Body of pancreas (tissue), 4 donors: ENCODE results near the gene SMG5. TPM values are rescaled to one million over a fixed set of nuclear protein-coding genes. Genes with fewer than 3 reads are reported as not detected.

Experiments used
- ATAC-seq: fragments of 150-250 bp; one replicate; pipeline ENCODE4 v1.9.1; 2016
- DNase-seq, 4 donors: peaks; one replicate each; pipeline ENCODE4 v3.0.0-alpha.2; 2019
- H3K27ac ChIP-seq, 4 donors: fragments of 200-600 bp; sonication (generic); 1 replicate in 3 of 4; 2 replicates in 1 of 4; pipeline versions ENCODE4 v1.5.1 to v1.6.1; 2016 to 2019; ENCODE audit warnings: mild to moderate bottlenecking in 1 of 4, mixed read lengths in 1 of 4, moderate library complexity in 1 of 4
- H3K27me3 ChIP-seq, 2 donors: fragments of 200-600 bp; sonication (generic); one replicate each; pipeline ENCODE4 v1.6.0; 2016; ENCODE audit warnings: mild to moderate bottlenecking in 1 of 2
- H3K36me3 ChIP-seq, 2 donors: fragments of 200-600 bp; sonication (generic); replicated peaks in 1 of 2; 2 replicates each; pipeline ENCODE4 v1.5.1; 2016; ENCODE audit warnings: low read depth in 2 of 2; ENCODE audit not compliant: insufficient read depth in 1 of 2
- H3K4me1 ChIP-seq: fragments of 200-600 bp; sonication (generic); one replicate; pipeline ENCODE4 v1.6.0; 2016
- H3K4me3 ChIP-seq, 2 donors: fragments of 200-600 bp; sonication (generic); 1 replicate in 1 of 2; 2 replicates in 1 of 2; pipeline ENCODE4 v1.5.1; 2016 to 2019
- H3K9me3 ChIP-seq, 3 donors: fragments of 200-600 bp; sonication (generic); 1 replicate in 2 of 3; 2 replicates in 1 of 3; pipeline ENCODE4 v1.5.1; 2016
- POLR2A ChIP-seq, 3 donors: fragments of 450-650 bp; IDR thresholded peaks; one replicate each; pipeline ENCODE4 v1.6.1; 2016; ENCODE audit warnings: antibody characterized with exemption in 3 of 3, mild to moderate bottlenecking in 2 of 3
- WGBS, 2 donors: methylation state at CpG; one replicate each; pipeline ENCODE4 v1.1.5; 2017; 5-methylcytosine and 5-hydroxymethylcytosine counted together
- intact Hi-C: fragments of 100-400 bp; cut with DNase I; formaldehyde crosslinking; loops from one replicate; pipeline ENCODE4 v1.15.1; 2023
- total RNA-seq, 2 donors: library from RNA; depleted of rRNA; stranded (reverse); fragments of >200 nt; gene quantifications; one replicate each; pipeline ENCODE4 v1.1.0, GENCODE V29; 2016
- TF ChIP-seq, protein P1 (sequence below), 7 experiments: fragments of 450-650 bp in 4 of 7; fragments of 200-600 bp in 3 of 7; sonication (generic) in 3 of 7; IDR thresholded peaks; one replicate each; pipeline ENCODE4 v1.5.1; 2016 to 2019; ENCODE audit warnings: antibody characterized with exemption in 7 of 7

SMG5 gene
- total RNA-seq, 2 donors from 2014 or later: 28.3 to 35.6 TPM

DNA sequence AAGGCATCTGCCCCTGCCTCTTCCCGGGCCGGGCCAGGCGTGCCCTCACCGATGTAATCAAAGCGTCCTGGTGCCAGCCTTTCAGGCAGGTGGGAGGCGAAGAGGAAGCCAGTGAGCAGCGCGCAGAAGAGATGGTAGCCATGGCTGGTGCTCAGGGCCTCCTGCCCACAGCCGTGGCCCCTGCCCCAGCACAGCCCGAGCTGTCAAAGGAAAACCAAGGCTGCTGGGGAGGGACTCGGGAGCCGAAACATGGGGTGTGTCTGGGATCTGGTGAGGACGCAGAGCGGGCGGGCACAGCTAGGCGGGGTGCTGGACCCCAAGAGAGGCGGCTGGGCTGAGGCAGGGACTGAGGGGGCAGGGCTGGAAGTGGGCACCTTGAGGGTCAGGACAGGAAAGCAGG is 37.9 kb downstream of the SMG5 start:
- Histone ChIP-seq H3K4me1 (peaks cover 29% of the 10 kb centered on the region), H3K4me3 (no peak overlapping the region), H3K36me3 (peaks cover 0 to 4% of the 10 kb centered on the region in 2 donors), H3K9me3 (no peaks in the 10 kb centered on the region), H3K27me3 (no peaks in the 10 kb centered on the region), H3K27ac (no peak overlapping the region)
- intact Hi-C loops: no loop called here
- DNase-seq (no peak), ATAC-seq (no peak)
- no peak for TF ChIP-seq POLR2A (IDR thresholded peaks at IDR 0.05)
- TF ChIP-seq, protein P1, sequence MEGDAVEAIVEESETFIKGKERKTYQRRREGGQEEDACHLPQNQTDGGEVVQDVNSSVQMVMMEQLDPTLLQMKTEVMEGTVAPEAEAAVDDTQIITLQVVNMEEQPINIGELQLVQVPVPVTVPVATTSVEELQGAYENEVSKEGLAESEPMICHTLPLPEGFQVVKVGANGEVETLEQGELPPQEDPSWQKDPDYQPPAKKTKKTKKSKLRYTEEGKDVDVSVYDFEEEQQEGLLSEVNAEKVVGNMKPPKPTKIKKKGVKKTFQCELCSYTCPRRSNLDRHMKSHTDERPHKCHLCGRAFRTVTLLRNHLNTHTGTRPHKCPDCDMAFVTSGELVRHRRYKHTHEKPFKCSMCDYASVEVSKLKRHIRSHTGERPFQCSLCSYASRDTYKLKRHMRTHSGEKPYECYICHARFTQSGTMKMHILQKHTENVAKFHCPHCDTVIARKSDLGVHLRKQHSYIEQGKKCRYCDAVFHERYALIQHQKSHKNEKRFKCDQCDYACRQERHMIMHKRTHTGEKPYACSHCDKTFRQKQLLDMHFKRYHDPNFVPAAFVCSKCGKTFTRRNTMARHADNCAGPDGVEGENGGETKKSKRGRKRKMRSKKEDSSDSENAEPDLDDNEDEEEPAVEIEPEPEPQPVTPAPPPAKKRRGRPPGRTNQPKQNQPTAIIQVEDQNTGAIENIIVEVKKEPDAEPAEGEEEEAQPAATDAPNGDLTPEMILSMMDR (IDR thresholded peaks at IDR 0.05): no peak
- 79 to 81% methylated on average over 17 of the region's 17 CpGs for WGBS, 2 donors

DNA sequence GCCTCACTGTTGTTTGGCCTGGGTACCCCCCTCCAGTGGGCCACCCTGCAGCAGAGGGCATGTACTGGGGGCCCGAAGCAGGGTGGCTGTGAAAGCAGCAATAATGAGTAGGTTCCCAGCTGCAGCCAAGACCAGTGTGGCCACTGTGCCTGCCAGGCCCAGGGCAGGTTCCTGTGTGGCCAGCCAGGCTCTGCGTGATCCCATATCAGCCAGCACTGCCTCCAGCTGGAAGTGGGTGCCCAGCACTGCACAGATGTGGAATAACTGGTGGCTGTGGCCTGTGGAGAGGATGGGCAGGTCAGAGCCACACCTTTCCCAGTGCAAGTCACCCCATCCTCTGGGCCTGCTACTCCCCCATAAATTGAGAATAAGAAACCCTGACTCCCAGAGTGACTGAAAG is 38.5 kb downstream of the SMG5 start:
- no peak for ATAC-seq
- H3K36me3 ChIP-seq: peaks cover 0 to 6% of the 10 kb centered on the region in 2 donors
- no peaks in the 10 kb centered on the region for H3K9me3 ChIP-seq
- peaks cover 29% of the 10 kb centered on the region for H3K4me1 ChIP-seq
- H3K27ac ChIP-seq: no peak overlapping the region
- H3K4me3 ChIP-seq: no peak overlapping the region
- DNase-seq: no peak
- 61 to 66% methylated on average over 2 of the region's 2 CpGs for WGBS, 2 donors
- TF ChIP-seq POLR2A (IDR thresholded peaks at IDR 0.05): no peak
- TF ChIP-seq, protein P1 (IDR thresholded peaks at IDR 0.05): no peak
- H3K27me3 ChIP-seq: no peaks in the 10 kb centered on the region
- intact Hi-C loops: no loop called here

DNA sequence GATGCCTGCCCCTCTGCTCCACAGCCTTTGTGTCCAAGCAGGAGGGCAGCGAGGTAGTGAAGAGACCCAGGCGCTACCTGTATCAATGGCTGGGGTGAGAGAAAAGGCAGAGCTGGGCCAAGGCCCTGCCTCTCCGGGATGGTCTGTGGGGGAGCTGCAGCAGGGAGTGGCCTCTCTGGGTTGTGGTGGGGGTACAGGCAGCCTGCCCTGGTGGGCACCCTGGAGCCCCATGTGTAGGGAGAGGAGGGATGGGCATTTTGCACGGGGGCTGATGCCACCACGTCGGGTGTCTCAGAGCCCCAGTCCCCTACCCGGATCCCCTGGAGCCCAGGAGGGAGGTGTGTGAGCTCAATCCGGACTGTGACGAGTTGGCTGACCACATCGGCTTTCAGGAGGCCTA is 39.9 kb downstream of the SMG5 start:
- TF ChIP-seq POLR2A (IDR thresholded peaks at IDR 0.05): no peak
- TF ChIP-seq, protein P1 (IDR thresholded peaks at IDR 0.05): no peak
- H3K9me3 ChIP-seq: no peaks in the 10 kb centered on the region
- peaks cover 0 to 14% of the 10 kb centered on the region in 2 donors for H3K36me3 ChIP-seq
- DNase-seq (no peak), ATAC-seq (no peak)
- no peak overlapping the region for H3K4me3 ChIP-seq
- H3K4me1 ChIP-seq: peaks cover 25% of the 10 kb centered on the region
- H3K27me3 ChIP-seq: no peaks in the 10 kb centered on the region
- 55 to 71% methylated on average over 6 to 10 of the region's 10 CpGs for WGBS, 2 donors
- H3K27ac ChIP-seq: no peak overlapping the region
- intact Hi-C loops: no loop called here

DNA sequence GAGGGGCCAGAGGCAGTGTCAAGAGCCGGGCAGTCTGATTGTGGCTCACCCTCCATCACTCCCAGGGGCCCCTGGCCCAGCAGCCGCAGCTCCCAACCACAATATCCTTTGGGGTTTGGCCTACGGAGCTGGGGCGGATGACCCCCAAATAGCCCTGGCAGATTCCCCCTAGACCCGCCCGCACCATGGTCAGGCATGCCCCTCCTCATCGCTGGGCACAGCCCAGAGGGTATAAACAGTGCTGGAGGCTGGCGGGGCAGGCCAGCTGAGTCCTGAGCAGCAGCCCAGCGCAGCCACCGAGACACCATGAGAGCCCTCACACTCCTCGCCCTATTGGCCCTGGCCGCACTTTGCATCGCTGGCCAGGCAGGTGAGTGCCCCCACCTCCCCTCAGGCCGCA is 40.7 kb downstream of the SMG5 start, which contains the start of gene BGLAP:
Gene BGLAP (plus strand): TSS at position 259 of the 400 bp plus-strand sequence. CDS start 48 bp downstream, at position 307.
- ATAC-seq (no peak), DNase-seq (no peak)
- WGBS, 2 donors: 79 to 89% methylated on average over 10 to 14 of the region's 14 CpGs
- peaks cover 0 to 14% of the 10 kb centered on the region in 2 donors for H3K36me3 ChIP-seq
- no peaks in the 10 kb centered on the region for H3K27me3 ChIP-seq
- intact Hi-C loops: no loop called here
- TF ChIP-seq, protein P1 (IDR thresholded peaks at IDR 0.05): no peak
- no peak for TF ChIP-seq POLR2A (IDR thresholded peaks at IDR 0.05)
- H3K27ac ChIP-seq: no peak within 1 kb of the TSS
- H3K4me1 ChIP-seq: peaks cover 16% of the 10 kb centered on the region
- H3K4me3 ChIP-seq: no peak within 1 kb of the TSS
- H3K9me3 ChIP-seq: no peaks in the 10 kb centered on the region

DNA sequence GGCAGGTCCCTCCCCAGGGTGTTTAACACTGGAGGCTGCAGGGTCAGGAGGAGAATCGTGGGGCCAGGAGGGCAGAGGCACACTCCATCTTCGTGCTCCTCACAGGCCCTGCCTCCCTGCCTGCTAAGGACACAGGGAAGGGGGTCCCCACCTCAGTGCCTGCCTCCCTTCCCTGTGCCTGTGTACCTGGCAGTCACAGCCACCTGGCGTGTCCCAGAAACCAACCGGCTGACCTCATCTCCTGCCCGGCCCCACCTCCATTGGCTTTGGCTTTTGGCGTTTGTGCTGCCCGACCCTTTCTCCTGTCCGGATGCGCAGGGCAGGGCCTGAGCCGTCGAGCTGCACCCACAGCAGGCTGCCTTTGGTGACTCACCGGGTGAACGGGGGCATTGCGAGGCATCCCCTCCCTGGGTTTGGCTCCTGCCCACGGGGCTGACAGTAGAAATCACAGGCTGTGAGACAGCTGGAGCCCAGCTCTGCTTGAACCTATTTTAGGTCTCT is 41.3 kb downstream of the SMG5 start:
- intact Hi-C loops: no loop called here
- H3K36me3 ChIP-seq: peaks cover 0 to 20% of the 10 kb centered on the region in 2 donors
- no peak overlapping the region for H3K4me3 ChIP-seq
- WGBS, 2 donors: 58 to 71% methylated on average over 7 to 15 of the region's 15 CpGs
- no peak overlapping the region for H3K27ac ChIP-seq
- H3K4me1 ChIP-seq: peaks cover 14% of the 10 kb centered on the region
- no peak for DNase-seq
- ATAC-seq: no peak
- TF ChIP-seq, protein P1 (IDR thresholded peaks at IDR 0.05): no peak
- TF ChIP-seq POLR2A (IDR thresholded peaks at IDR 0.05): no peak
- no peaks in the 10 kb centered on the region for H3K9me3 ChIP-seq
- no peaks in the 10 kb centered on the region for H3K27me3 ChIP-seq
